Measurements from ENCODE around the gene PCBP3. TPM values are rescaled to one million over a fixed set of nuclear protein-coding genes. Genes with fewer than 3 reads are reported as not detected.
"Not testable (repeated sequence)": the region's sequence is repeated elsewhere in the genome, so short reads cannot be mapped to it uniquely, and the experiment has no call there.

PCBP3 gene
- total RNA-seq, 1 experiment from 2014 or later = not detected

GRCh38 chr21:45814210-45814940 lies 170.8 kb downstream of the PCBP3 start:
- not testable (repeated sequence) for H3K9me3 ChIP-seq (ENCODE audit: low read length); H3K4me1 ChIP-seq (ENCODE audit: low read length); H3K36me3 ChIP-seq (ENCODE audit: insufficient read depth, low read length); DNase-seq; H3K4me3 ChIP-seq (ENCODE audit: low read length); H3K27me3 ChIP-seq (ENCODE audit: low read length); H3K9me2 ChIP-seq (replicated peaks; ENCODE audit: insufficient read depth, low read length); H3K79me2 ChIP-seq (ENCODE audit: low read length); H4K20me1 ChIP-seq (ENCODE audit: insufficient read depth, low read depth, low read length); H3K4me2 ChIP-seq (ENCODE audit: low read depth, low read length, poor library complexity, severe bottlenecking); H3K9ac ChIP-seq (ENCODE audit: low read length); H3K27ac ChIP-seq (ENCODE audit: low read length); H2AFZ ChIP-seq (ENCODE audit: low read length)

GRCh38 chr21:45815781-45816180 lies 172.3 kb downstream of the PCBP3 start:
- not testable (repeated sequence) for H3K27me3 ChIP-seq (ENCODE audit: low read length); H3K9me2 ChIP-seq (replicated peaks; ENCODE audit: insufficient read depth, low read length); DNase-seq; H3K36me3 ChIP-seq (ENCODE audit: insufficient read depth, low read length); H3K79me2 ChIP-seq (ENCODE audit: low read length); H3K9me3 ChIP-seq (ENCODE audit: low read length); H3K27ac ChIP-seq (ENCODE audit: low read length); H4K20me1 ChIP-seq (ENCODE audit: insufficient read depth, low read depth, low read length); H3K4me3 ChIP-seq (ENCODE audit: low read length); H3K4me2 ChIP-seq (ENCODE audit: low read depth, low read length, poor library complexity, severe bottlenecking); H3K4me1 ChIP-seq (ENCODE audit: low read length); H3K9ac ChIP-seq (ENCODE audit: low read length); H2AFZ ChIP-seq (ENCODE audit: low read length)

GRCh38 chr21:45816794-45817193 lies 173.3 kb downstream of the PCBP3 start:
- Histone ChIP-seq H3K4me1 (ENCODE audit: low read length) (no peaks in the 10 kb centered on the region), H2AFZ (ENCODE audit: low read length) (no peak overlapping the region), H3K4me2 (ENCODE audit: low read depth, low read length, poor library complexity, severe bottlenecking) (no peak overlapping the region), H3K79me2 (ENCODE audit: low read length) (no peaks in the 10 kb centered on the region), H3K27me3 (ENCODE audit: low read length) (no peaks in the 10 kb centered on the region), H3K9ac (ENCODE audit: low read length) (no peak overlapping the region), H3K9me2 (replicated peaks; ENCODE audit: insufficient read depth, low read length) (no peaks in the 10 kb centered on the region), H3K36me3 (ENCODE audit: insufficient read depth, low read length) (no peaks in the 10 kb centered on the region), H3K4me3 (ENCODE audit: low read length) (no peak overlapping the region), H3K27ac (ENCODE audit: low read length) (no peak overlapping the region), H3K9me3 (ENCODE audit: low read length) (no peaks in the 10 kb centered on the region), H4K20me1 (ENCODE audit: insufficient read depth, low read depth, low read length) (peaks cover 7% of the 10 kb centered on the region; the same call in 1 of the 2 replicates)
- no peak for DNase-seq

GRCh38 chr21:45817345-45817744 lies 173.8 kb downstream of the PCBP3 start:
- no peaks in the 10 kb centered on the region for H3K79me2 ChIP-seq (ENCODE audit: low read length)
- no peaks in the 10 kb centered on the region for H3K27me3 ChIP-seq (ENCODE audit: low read length)
- H3K36me3 ChIP-seq (ENCODE audit: insufficient read depth, low read length) = no peaks in the 10 kb centered on the region
- H2AFZ ChIP-seq (ENCODE audit: low read length) = no peak overlapping the region
- peaks cover 7% of the 10 kb centered on the region; the same call in 1 of the 2 replicates for H4K20me1 ChIP-seq (ENCODE audit: insufficient read depth, low read depth, low read length)
- no peak overlapping the region for H3K4me3 ChIP-seq (ENCODE audit: low read length)
- no peak overlapping the region for H3K27ac ChIP-seq (ENCODE audit: low read length)
- H3K9me3 ChIP-seq (ENCODE audit: low read length) = no peaks in the 10 kb centered on the region
- DNase-seq = no peak
- H3K4me2 ChIP-seq (ENCODE audit: low read depth, low read length, poor library complexity, severe bottlenecking) = no peak overlapping the region
- H3K4me1 ChIP-seq (ENCODE audit: low read length) = no peaks in the 10 kb centered on the region
- no peaks in the 10 kb centered on the region for H3K9me2 ChIP-seq (replicated peaks; ENCODE audit: insufficient read depth, low read length)
- no peak overlapping the region for H3K9ac ChIP-seq (ENCODE audit: low read length)

GRCh38 chr21:45818276-45818903 lies 174.9 kb downstream of the PCBP3 start:
- no peak overlapping the region for H3K27ac ChIP-seq (ENCODE audit: low read length)
- no peaks in the 10 kb centered on the region for H3K27me3 ChIP-seq (ENCODE audit: low read length)
- no peak overlapping the region for H2AFZ ChIP-seq (ENCODE audit: low read length)
- no peak overlapping the region for H3K9ac ChIP-seq (ENCODE audit: low read length)
- H3K4me3 ChIP-seq (ENCODE audit: low read length) = no peak overlapping the region
- DNase-seq = no peak
- no peaks in the 10 kb centered on the region for H3K79me2 ChIP-seq (ENCODE audit: low read length)
- H4K20me1 ChIP-seq (ENCODE audit: insufficient read depth, low read depth, low read length) = peaks cover 7% of the 10 kb centered on the region; the same call in 1 of the 2 replicates
- no peaks in the 10 kb centered on the region for H3K9me2 ChIP-seq (replicated peaks; ENCODE audit: insufficient read depth, low read length)
- no peaks in the 10 kb centered on the region for H3K4me1 ChIP-seq (ENCODE audit: low read length)
- H3K9me3 ChIP-seq (ENCODE audit: low read length) = no peaks in the 10 kb centered on the region
- no peaks in the 10 kb centered on the region for H3K36me3 ChIP-seq (ENCODE audit: insufficient read depth, low read length)
- H3K4me2 ChIP-seq (ENCODE audit: low read depth, low read length, poor library complexity, severe bottlenecking) = no peak overlapping the region

GRCh38 chr21:45818904-45819285 lies 175.4 kb downstream of the PCBP3 start:
- H3K4me2 ChIP-seq (ENCODE audit: low read depth, low read length, poor library complexity, severe bottlenecking) = no peak overlapping the region
- H3K9me2 ChIP-seq (replicated peaks; ENCODE audit: insufficient read depth, low read length) = no peaks in the 10 kb centered on the region
- H3K79me2 ChIP-seq (ENCODE audit: low read length) = no peaks in the 10 kb centered on the region
- no peak for DNase-seq
- no peak overlapping the region for H3K9ac ChIP-seq (ENCODE audit: low read length)
- no peaks in the 10 kb centered on the region for H3K27me3 ChIP-seq (ENCODE audit: low read length)
- H3K4me3 ChIP-seq (ENCODE audit: low read length) = no peak overlapping the region
- no peak overlapping the region for H2AFZ ChIP-seq (ENCODE audit: low read length)
- H4K20me1 ChIP-seq (ENCODE audit: insufficient read depth, low read depth, low read length) = peaks cover 7% of the 10 kb centered on the region; the same call in 1 of the 2 replicates
- H3K36me3 ChIP-seq (ENCODE audit: insufficient read depth, low read length) = no peaks in the 10 kb centered on the region
- H3K4me1 ChIP-seq (ENCODE audit: low read length) = no peaks in the 10 kb centered on the region
- H3K9me3 ChIP-seq (ENCODE audit: low read length) = no peaks in the 10 kb centered on the region
- no peak overlapping the region for H3K27ac ChIP-seq (ENCODE audit: low read length)

GRCh38 chr21:45819478-45820170 lies 176.1 kb downstream of the PCBP3 start:
- no peaks in the 10 kb centered on the region for H3K4me1 ChIP-seq (ENCODE audit: low read length)
- H4K20me1 ChIP-seq (ENCODE audit: insufficient read depth, low read depth, low read length) = peaks cover 7% of the 10 kb centered on the region; the same call in 1 of the 2 replicates
- no peak overlapping the region for H3K9ac ChIP-seq (ENCODE audit: low read length)
- no peaks in the 10 kb centered on the region for H3K79me2 ChIP-seq (ENCODE audit: low read length)
- no peaks in the 10 kb centered on the region for H3K9me3 ChIP-seq (ENCODE audit: low read length)
- no peak for DNase-seq
- H3K4me3 ChIP-seq (ENCODE audit: low read length) = no peak overlapping the region
- H3K27me3 ChIP-seq (ENCODE audit: low read length) = no peaks in the 10 kb centered on the region
- H3K36me3 ChIP-seq (ENCODE audit: insufficient read depth, low read length) = no peaks in the 10 kb centered on the region
- H3K9me2 ChIP-seq (replicated peaks; ENCODE audit: insufficient read depth, low read length) = no peaks in the 10 kb centered on the region
- no peak overlapping the region for H2AFZ ChIP-seq (ENCODE audit: low read length)
- no peak overlapping the region for H3K4me2 ChIP-seq (ENCODE audit: low read depth, low read length, poor library complexity, severe bottlenecking)
- H3K27ac ChIP-seq (ENCODE audit: low read length) = no peak overlapping the region
